Activated CD8-positive, alpha-beta T cell treated with anti-CD3 and anti-CD28 coated beads, Interleukin-2, amount 10 ng/mL, durations not matched to agents 7 days and 5 days (primary cell): ENCODE data around the gene LRSAM1. TPM values are rescaled to one million over a fixed set of nuclear protein-coding genes. Genes with fewer than 3 reads are reported as not detected.
A peak's percentile ranks its signal among the peaks of the same experiment; 100 is the strongest.

Experiments
- ATAC-seq: fragments of 150-1000 bp; cut with Tn5 transposase; one replicate; pipeline ENCODE4 v1.10.0; 2021; ENCODE audit warnings: moderate library complexity
- CTCF ChIA-PET: fragments of 350-600 bp; sonication (Branson Sonifier 250); formaldehyde crosslinking; loops from one replicate; lab custom pipeline; 2021; ENCODE audit warnings: antibody characterized with exemption; lab: Charles Lee
- POLR2A ChIA-PET: fragments of 350-600 bp; sonication (Branson Sonifier 250); formaldehyde crosslinking; loops from one replicate; lab custom pipeline; 2021; ENCODE audit warnings: antibody characterized with exemption; lab: Charles Lee
- DNase-seq: peaks from one replicate; pipeline ENCODE4 v3.0.0-alpha.2; 2020
- H3K27ac Mint-ChIP-seq: one replicate; pipeline ENCODE4 v1.8.0; 2021; ENCODE audit warnings: mild to moderate bottlenecking, mixed read lengths
- H3K27me3 Mint-ChIP-seq: one replicate; pipeline ENCODE4 v1.8.0; 2021; ENCODE audit warnings: low read depth, mixed read lengths
- H3K36me3 Mint-ChIP-seq: one replicate; pipeline ENCODE4 v1.8.0; 2021; ENCODE audit warnings: low read depth, mixed read lengths
- H3K4me1 Mint-ChIP-seq: one replicate; pipeline ENCODE4 v1.8.0; 2021; ENCODE audit warnings: low read depth, mixed read lengths
- H3K4me3 Mint-ChIP-seq: one replicate; pipeline ENCODE4 v1.8.0; 2021; ENCODE audit warnings: mild to moderate bottlenecking, mixed read lengths
- H3K9me3 Mint-ChIP-seq: one replicate; pipeline ENCODE4 v1.8.0; 2022; ENCODE audit warnings: mixed read lengths; ENCODE audit not compliant: insufficient read depth
- total RNA-seq, 2 experiments: library from RNA; stranded (reverse); gene quantifications; one replicate each; pipeline ENCODE4 v1.2.3, GENCODE V29; 2021

The LRSAM1 gene
- total RNA-seq, 2 experiments from 2014 or later = 17.8 to 18.0 TPM

DNA sequence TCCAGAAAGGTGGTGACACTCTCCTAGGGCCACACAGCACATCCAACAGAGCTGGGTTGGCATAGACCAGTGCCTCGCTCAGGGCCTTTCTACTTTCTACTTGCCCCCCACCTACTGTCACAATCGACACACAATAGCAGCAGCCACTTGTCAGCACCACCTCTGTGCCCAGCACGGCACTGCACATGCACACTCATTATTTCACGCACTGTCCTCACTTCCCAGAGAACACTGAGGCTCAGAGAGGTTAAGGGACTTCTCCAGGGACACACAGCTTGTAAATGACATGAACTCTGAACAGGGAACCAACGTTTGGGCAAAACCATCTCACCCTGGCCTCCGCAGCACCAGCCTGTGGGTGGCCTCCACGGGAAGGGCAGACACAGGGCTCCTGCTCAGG lies 89.9 kb downstream of the LRSAM1 start:
- POLR2A ChIA-PET = no interaction called here
- Mint-ChIP-seq H3K4me3 (no peak overlapping the region), H3K9me3 (no peaks in the 10 kb centered on the region), H3K4me1 (peaks cover 37% of the 10 kb centered on the region), H3K27ac (peak overlapping the region; percentile 64), H3K36me3 (no peaks in the 10 kb centered on the region), H3K27me3 (no peaks in the 10 kb centered on the region)
- ATAC-seq = no peak
- DNase-seq = no peak
- CTCF ChIA-PET = no interaction called here

DNA sequence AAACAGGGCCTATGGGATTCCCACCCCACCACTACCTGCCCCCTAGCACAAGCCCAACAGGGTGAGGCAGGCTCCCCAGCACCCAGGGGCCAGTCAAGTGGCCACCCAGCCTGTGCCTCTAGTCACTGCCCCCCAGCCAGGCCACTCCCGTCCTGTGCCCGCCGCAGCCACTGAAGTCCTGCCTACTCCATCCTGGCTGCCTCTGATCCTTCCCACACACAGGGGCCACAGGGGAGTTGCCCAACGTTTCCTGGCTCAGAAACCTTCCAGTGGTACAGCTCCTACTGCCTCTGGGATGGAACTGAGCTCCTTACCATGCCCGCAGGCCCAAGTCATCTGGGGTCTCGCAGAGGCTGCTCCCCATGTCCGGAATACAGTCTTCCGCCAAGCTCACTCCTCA lies 90.6 kb downstream of the LRSAM1 start:
- peak overlapping the region; percentile 46 for H3K27ac Mint-ChIP-seq
- no peaks in the 10 kb centered on the region for H3K9me3 Mint-ChIP-seq
- ChIA-PET POLR2A (no interaction called here), CTCF (no interaction called here)
- H3K36me3 Mint-ChIP-seq = peaks cover 6% of the 10 kb centered on the region
- H3K27me3 Mint-ChIP-seq = no peaks in the 10 kb centered on the region
- no peak for ATAC-seq
- no peak overlapping the region for H3K4me3 Mint-ChIP-seq
- no peak for DNase-seq
- peaks cover 44% of the 10 kb centered on the region for H3K4me1 Mint-ChIP-seq

DNA sequence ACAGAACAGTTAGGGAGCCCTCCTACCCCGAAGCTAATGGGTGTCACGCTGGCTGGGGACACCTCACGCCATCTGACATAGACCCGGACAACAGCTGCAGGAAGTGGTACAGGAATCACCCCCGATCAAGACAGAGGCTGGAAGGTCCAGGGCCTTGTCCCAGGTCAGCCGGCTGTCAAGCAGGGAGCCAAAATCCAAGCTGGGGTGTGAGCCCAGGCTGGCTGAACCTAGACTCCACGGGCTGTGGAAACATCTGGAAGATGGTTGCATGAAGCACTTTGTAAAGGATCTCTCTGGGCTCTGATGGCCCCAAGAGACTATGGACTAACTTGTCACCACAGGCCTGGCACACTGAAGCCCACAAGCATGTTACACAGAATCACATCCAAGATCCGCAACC lies 91.9 kb downstream of the LRSAM1 start:
- DNase-seq = no peak
- Mint-ChIP-seq H3K36me3 (peaks cover 12% of the 10 kb centered on the region), H3K27ac (peak overlapping the region; percentile 47), H3K4me1 (peaks cover 51% of the 10 kb centered on the region), H3K4me3 (no peak overlapping the region), H3K27me3 (no peaks in the 10 kb centered on the region), H3K9me3 (no peaks in the 10 kb centered on the region)
- ATAC-seq = no peak
- POLR2A ChIA-PET = no interaction called here
- CTCF ChIA-PET = no interaction called here

GRCh38 chr9:127543973-127544533 lies 92.7 kb downstream of the LRSAM1 start:
- no peak for ATAC-seq
- no peaks in the 10 kb centered on the region for H3K27me3 Mint-ChIP-seq
- ChIA-PET POLR2A (no interaction called here), CTCF (interaction anchor here (1.5 kb wide), 1 partner anchor 18 kb away, joined by 6 read pairs; no protein-coding TSS in a partner anchor)
- H3K4me3 Mint-ChIP-seq = no peak overlapping the region
- no peak for DNase-seq
- H3K4me1 Mint-ChIP-seq = peaks cover 57% of the 10 kb centered on the region
- H3K27ac Mint-ChIP-seq = peak overlapping the region; percentile 47
- no peaks in the 10 kb centered on the region for H3K9me3 Mint-ChIP-seq
- H3K36me3 Mint-ChIP-seq = peaks cover 18% of the 10 kb centered on the region

- peaks cover 61% of the 10 kb centered on the region for H3K4me1 Mint-ChIP-seq
- peak overlapping the region; percentile 73 for H3K27ac Mint-ChIP-seq
- DNase-seq (no peak), ATAC-seq (no peak)
- ChIA-PET CTCF (interaction anchor here (1.5 kb wide), 1 partner anchor 19 kb away, joined by 6 read pairs; no protein-coding TSS in a partner anchor), POLR2A (interaction anchor here (0.6 kb wide), 1 partner anchor 1830 kb away, joined by 3 read pairs; no protein-coding TSS in a partner anchor)
- H3K27me3 Mint-ChIP-seq = no peaks in the 10 kb centered on the region
- H3K36me3 Mint-ChIP-seq = peaks cover 24% of the 10 kb centered on the region
- no peaks in the 10 kb centered on the region for H3K9me3 Mint-ChIP-seq
- no peak overlapping the region for H3K4me3 Mint-ChIP-seq
Observed at GRCh38 chr9:127545196-127546124, 94.2 kb downstream of the LRSAM1 start.

DNA sequence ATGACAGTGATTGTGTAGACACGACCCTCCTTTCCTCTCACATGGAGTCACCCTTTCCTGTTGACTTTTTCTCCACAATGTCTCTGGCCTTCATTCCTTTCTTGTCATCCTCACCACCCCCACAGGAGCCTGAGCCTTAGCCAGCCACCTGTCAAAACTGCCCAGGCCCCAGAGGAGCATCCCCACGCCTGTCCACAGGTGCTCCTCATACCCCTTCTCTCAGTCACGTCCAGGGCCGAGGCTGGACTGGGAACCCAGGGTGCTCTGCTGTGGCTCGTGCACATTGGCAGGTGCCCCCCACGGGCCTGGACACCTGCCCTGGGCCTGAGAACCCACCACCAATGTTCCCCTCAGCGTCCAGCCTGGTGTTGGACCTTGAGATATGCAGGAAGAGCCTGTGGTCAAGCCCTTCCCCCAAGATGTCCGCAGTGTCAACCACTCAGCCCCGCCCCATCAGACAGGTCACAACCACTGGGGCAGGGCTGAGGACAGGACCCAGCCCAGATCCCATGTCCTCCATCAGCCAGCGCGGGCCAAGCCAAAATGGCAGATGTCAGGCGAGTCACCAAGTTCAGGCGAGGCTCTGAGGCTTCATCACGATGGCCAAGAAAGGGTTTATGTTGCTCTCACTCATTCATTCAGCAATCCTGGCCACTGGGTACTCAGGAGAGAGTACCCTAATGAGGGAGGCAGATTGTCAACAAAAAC lies 95.0 kb downstream of the LRSAM1 start:
- H3K4me1 Mint-ChIP-seq = peaks cover 60% of the 10 kb centered on the region

DNA sequence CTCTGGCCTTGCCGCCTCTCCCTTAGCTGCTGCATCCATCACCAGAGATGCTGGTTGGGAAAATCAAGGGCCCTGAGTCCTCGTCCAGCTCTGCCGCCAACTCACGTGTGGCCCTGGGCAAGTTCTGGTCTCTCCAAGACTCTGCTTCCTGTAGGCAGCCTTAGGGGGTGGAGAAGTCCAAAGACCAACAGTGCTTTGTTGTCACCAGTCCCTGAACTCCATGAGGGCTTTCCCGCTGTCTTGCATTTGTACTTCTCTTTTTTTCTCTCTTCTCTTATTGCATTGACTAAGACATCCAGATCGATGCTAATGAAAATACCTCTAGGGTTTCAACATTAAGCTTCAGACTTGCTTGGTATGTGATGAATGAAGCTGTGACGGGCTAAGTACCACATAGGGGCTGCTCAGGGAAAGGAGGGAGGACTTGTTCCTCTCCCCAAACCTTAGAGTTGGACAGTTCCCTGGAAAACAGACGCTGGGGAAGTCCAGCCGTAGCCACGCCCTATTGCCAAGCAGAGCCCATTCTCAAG lies 97.1 kb downstream of the LRSAM1 start:
- H3K27ac Mint-ChIP-seq = peak overlapping the region; percentile 22
- H3K27me3 Mint-ChIP-seq = no peaks in the 10 kb centered on the region
- H3K4me1 Mint-ChIP-seq = peaks cover 68% of the 10 kb centered on the region
- ChIA-PET POLR2A (interaction anchor here (0.7 kb wide), 1 partner anchor 26 kb away, joined by 5 read pairs; no protein-coding TSS in a partner anchor), CTCF (no interaction called here)
- H3K36me3 Mint-ChIP-seq = peaks cover 27% of the 10 kb centered on the region
- ATAC-seq (no peak), DNase-seq (no peak)
- H3K4me3 Mint-ChIP-seq = no peak overlapping the region
- no peaks in the 10 kb centered on the region for H3K9me3 Mint-ChIP-seq

More for the DNA sequence above, 95.0 kb downstream of the LRSAM1 start:
- ATAC-seq (no peak), DNase-seq (no peak)
- no peak overlapping the region for H3K4me3 Mint-ChIP-seq
- peaks cover 24% of the 10 kb centered on the region for H3K36me3 Mint-ChIP-seq
- H3K9me3 Mint-ChIP-seq = no peaks in the 10 kb centered on the region
- H3K27me3 Mint-ChIP-seq = no peaks in the 10 kb centered on the region
- ChIA-PET POLR2A (no interaction called here), CTCF (no interaction called here)
- peak overlapping the region; percentile 73 for H3K27ac Mint-ChIP-seq

GRCh38 chr9:127549218-127549617 lies 97.9 kb downstream of the LRSAM1 start:
- POLR2A ChIA-PET = no interaction called here
- CTCF ChIA-PET = no interaction called here

GRCh38 chr9:127549751-127550150 lies 98.4 kb downstream of the LRSAM1 start:
- CTCF ChIA-PET = no interaction called here
- DNase-seq (no peak), ATAC-seq (no peak)
- no peaks in the 10 kb centered on the region for H3K27me3 Mint-ChIP-seq
- no peak overlapping the region for H3K4me3 Mint-ChIP-seq
- H3K4me1 Mint-ChIP-seq = peaks cover 74% of the 10 kb centered on the region
- no peak overlapping the region for H3K27ac Mint-ChIP-seq
- H3K36me3 Mint-ChIP-seq = peaks cover 33% of the 10 kb centered on the region
- H3K9me3 Mint-ChIP-seq = no peaks in the 10 kb centered on the region
- POLR2A ChIA-PET = no interaction called here

More at GRCh38 chr9:127549218-127549617, 97.9 kb downstream of the LRSAM1 start:
- Mint-ChIP-seq H3K4me3 (no peak overlapping the region), H3K9me3 (no peaks in the 10 kb centered on the region), H3K27me3 (no peaks in the 10 kb centered on the region), H3K27ac (peak overlapping the region; percentile 22), H3K4me1 (peaks cover 71% of the 10 kb centered on the region), H3K36me3 (peaks cover 32% of the 10 kb centered on the region)
- ATAC-seq = no peak
- no peak for DNase-seq

DNA sequence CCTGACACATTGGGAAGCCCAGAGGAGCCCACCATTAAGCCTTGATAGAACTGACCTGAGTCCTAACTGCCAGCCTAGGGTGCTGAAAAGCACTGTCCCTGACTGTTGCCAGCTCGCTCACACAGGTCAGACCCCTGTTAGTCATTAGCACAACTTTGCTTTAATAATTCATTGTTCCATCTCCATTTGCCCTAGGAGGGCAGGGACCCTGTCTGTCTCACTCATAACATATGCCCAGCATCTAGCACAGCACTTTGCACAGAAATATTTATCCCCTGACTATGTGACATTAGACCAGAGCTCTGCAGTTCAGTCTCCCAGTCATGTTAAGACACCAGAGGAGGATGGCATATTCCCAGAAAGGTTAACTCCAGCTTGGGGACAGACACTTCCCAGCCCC lies 99.0 kb downstream of the LRSAM1 start:
- Mint-ChIP-seq H3K4me1 (peaks cover 75% of the 10 kb centered on the region), H3K4me3 (no peak overlapping the region), H3K36me3 (peaks cover 38% of the 10 kb centered on the region), H3K9me3 (no peaks in the 10 kb centered on the region), H3K27ac (peak overlapping the region; percentile 17), H3K27me3 (no peaks in the 10 kb centered on the region)
- POLR2A ChIA-PET = no interaction called here
- DNase-seq (no peak), ATAC-seq (no peak)
- CTCF ChIA-PET = no interaction called here

DNA sequence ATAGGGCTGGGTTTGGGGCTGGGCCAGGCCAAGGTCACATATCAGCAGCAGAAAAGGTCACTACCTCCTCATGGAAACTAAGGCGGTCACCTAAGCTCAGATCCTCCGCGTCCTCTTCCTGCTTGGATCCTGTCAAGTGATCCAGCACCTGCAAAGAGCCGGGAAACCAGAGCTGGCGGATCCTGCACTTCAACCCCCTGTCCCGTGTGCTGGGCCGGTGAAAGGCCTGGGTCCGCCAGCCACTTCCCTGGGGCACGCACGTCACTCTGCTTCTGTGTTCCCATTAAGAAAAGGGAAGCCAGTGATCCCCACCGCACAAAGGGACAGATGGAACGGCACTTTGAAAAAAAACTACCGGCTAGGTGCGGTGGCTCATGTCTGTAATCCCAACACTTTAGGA lies 99.4 kb downstream of the LRSAM1 start:
- DNase-seq = no peak
- ChIA-PET POLR2A (no interaction called here), CTCF (no interaction called here)
- no peaks in the 10 kb centered on the region for H3K27me3 Mint-ChIP-seq
- H3K4me3 Mint-ChIP-seq = no peak overlapping the region
- H3K36me3 Mint-ChIP-seq = peaks cover 39% of the 10 kb centered on the region
- no peaks in the 10 kb centered on the region for H3K9me3 Mint-ChIP-seq
- peak overlapping the region; percentile 17 for H3K27ac Mint-ChIP-seq
- no peak for ATAC-seq
- H3K4me1 Mint-ChIP-seq = peaks cover 75% of the 10 kb centered on the region
